ENCODE data around the gene AKAP6.

AKAP6 gene

GRCh38 chr14:32412532-32412931 lies 83.4 kb downstream of the AKAP6 start:
- H3K4me3 ChIP-seq (ENCODE audit: low read length) = no peak overlapping the region
- TF ChIP-seq CTCF (IDR thresholded peaks at IDR 0.05; ENCODE audit: low read depth, low read length, poor library complexity, severe bottlenecking) (no peak), EZH2phosphoT487 (IDR thresholded peaks at IDR 0.05; ENCODE audit: borderline replicate concordance, low read length) (no peak)
- H4K20me1 ChIP-seq (ENCODE audit: control insufficient read depth, insufficient read depth, low read depth, low read length) = no peaks in the 10 kb centered on the region
- H3K4me1 ChIP-seq (ENCODE audit: control insufficient read depth, low read length) = no peaks in the 10 kb centered on the region
- H3K27me3 ChIP-seq (ENCODE audit: control insufficient read depth, low read length) = no peaks in the 10 kb centered on the region; the same call in 1 of the 2 replicates
- H3K79me2 ChIP-seq (ENCODE audit: control insufficient read depth, low read length) = no peaks in the 10 kb centered on the region
- H3K9me2 ChIP-seq (replicated peaks; ENCODE audit: control insufficient read depth, low read length) = no peaks in the 10 kb centered on the region
- no peak overlapping the region for H3K4me2 ChIP-seq (ENCODE audit: low read length)
- no peaks in the 10 kb centered on the region for H3K9me3 ChIP-seq (ENCODE audit: control insufficient read depth, insufficient read depth, low read length)
- no peak overlapping the region for H3K27ac ChIP-seq (ENCODE audit: low read depth, low read length)
- no peaks in the 10 kb centered on the region for H3F3A ChIP-seq (ENCODE audit: control insufficient read depth, insufficient read depth)
- H3K36me3 ChIP-seq (ENCODE audit: control insufficient read depth, low read length) = no peaks in the 10 kb centered on the region

- Histone ChIP-seq H3K79me2 (ENCODE audit: control insufficient read depth, low read length) (no peaks in the 10 kb centered on the region), H3K4me3 (ENCODE audit: low read length) (no peak overlapping the region), H3F3A (ENCODE audit: control insufficient read depth, insufficient read depth) (no peaks in the 10 kb centered on the region), H3K9me2 (replicated peaks; ENCODE audit: control insufficient read depth, low read length) (no peaks in the 10 kb centered on the region), H3K9me3 (ENCODE audit: control insufficient read depth, insufficient read depth, low read length) (no peaks in the 10 kb centered on the region), H3K4me2 (ENCODE audit: low read length) (no peak overlapping the region), H4K20me1 (ENCODE audit: control insufficient read depth, insufficient read depth, low read depth, low read length) (no peaks in the 10 kb centered on the region), H3K4me1 (ENCODE audit: control insufficient read depth, low read length) (no peaks in the 10 kb centered on the region), H3K27me3 (ENCODE audit: control insufficient read depth, low read length) (no peaks in the 10 kb centered on the region), H3K36me3 (ENCODE audit: control insufficient read depth, low read length) (no peaks in the 10 kb centered on the region), H3K27ac (ENCODE audit: low read depth, low read length) (no peak overlapping the region)
- TF ChIP-seq EZH2phosphoT487 (IDR thresholded peaks at IDR 0.05; ENCODE audit: borderline replicate concordance, low read length) (no peak), CTCF (IDR thresholded peaks at IDR 0.05; ENCODE audit: low read depth, low read length, poor library complexity, severe bottlenecking) (no peak)
Observed at GRCh38 chr14:32413967-32414640, 85.0 kb downstream of the AKAP6 start.

- TF ChIP-seq CTCF (IDR thresholded peaks at IDR 0.05; ENCODE audit: low read depth, low read length, poor library complexity, severe bottlenecking) (no peak), EZH2phosphoT487 (IDR thresholded peaks at IDR 0.05; ENCODE audit: borderline replicate concordance, low read length) (no peak)
- Histone ChIP-seq H3K4me3 (ENCODE audit: low read length) (no peak overlapping the region), H4K20me1 (ENCODE audit: control insufficient read depth, insufficient read depth, low read depth, low read length) (no peaks in the 10 kb centered on the region), H3K79me2 (ENCODE audit: control insufficient read depth, low read length) (no peaks in the 10 kb centered on the region), H3K27me3 (ENCODE audit: control insufficient read depth, low read length) (no peaks in the 10 kb centered on the region), H3K36me3 (ENCODE audit: control insufficient read depth, low read length) (no peaks in the 10 kb centered on the region), H3F3A (ENCODE audit: control insufficient read depth, insufficient read depth) (no peaks in the 10 kb centered on the region), H3K4me2 (ENCODE audit: low read length) (no peak overlapping the region), H3K4me1 (ENCODE audit: control insufficient read depth, low read length) (no peaks in the 10 kb centered on the region), H3K9me2 (replicated peaks; ENCODE audit: control insufficient read depth, low read length) (no peaks in the 10 kb centered on the region), H3K27ac (ENCODE audit: low read depth, low read length) (no peak overlapping the region), H3K9me3 (ENCODE audit: control insufficient read depth, insufficient read depth, low read length) (no peaks in the 10 kb centered on the region)
Observed at GRCh38 chr14:32414808-32415255, 85.7 kb downstream of the AKAP6 start.
